Uterus (tissue), 4 donors: ENCODE measurements around the gene IPO13. TPM values are rescaled to one million over a fixed set of nuclear protein-coding genes. Genes with fewer than 3 reads are reported as not detected.
A peak's percentile ranks its signal among the peaks of the same experiment; 100 is the strongest.

Source experiments
- DNase-seq, 2 donors: peaks; one replicate each; pipeline ENCODE4 v3.0.0-alpha.2; 2019 to 2020
- H3K27ac ChIP-seq, 2 donors: fragments of 200-600 bp; sonication (generic); 1 replicate in 1 of 2; 2 replicates in 1 of 2; pipeline ENCODE4 v1.5.1; 2016 to 2018
- H3K27me3 ChIP-seq, 2 donors: fragments of 200-600 bp; sonication (generic); one replicate each; pipeline ENCODE4 v1.5.1; 2018 to 2019; ENCODE audit warnings: control low read depth in 1 of 2
- H3K36me3 ChIP-seq, 2 donors: fragments of 200-600 bp; sonication (generic); one replicate each; pipeline ENCODE4 v1.5.1; 2019; ENCODE audit warnings: control low read depth in 1 of 2
- H3K4me1 ChIP-seq, 2 donors: fragments of 200-600 bp; sonication (generic); one replicate each; pipeline ENCODE4 v1.5.1; 2018 to 2019; ENCODE audit warnings: control low read depth in 1 of 2
- H3K4me3 ChIP-seq, 2 donors: fragments of 200-600 bp; sonication (generic); 1 replicate in 1 of 2; 2 replicates in 1 of 2; pipeline ENCODE4 v1.5.1; 2018 to 2019; ENCODE audit warnings: mild to moderate bottlenecking in 1 of 2
- H3K9me3 ChIP-seq, 2 donors: fragments of 200-600 bp; sonication (generic); one replicate each; pipeline ENCODE4 v1.5.1; 2019; ENCODE audit warnings: control low read depth in 1 of 2
- POLR2A ChIP-seq, 2 donors: fragments of 450-650 bp; IDR thresholded peaks; one replicate each; pipeline ENCODE4 v1.6.1; 2016; ENCODE audit warnings: antibody characterized with exemption in 2 of 2, mild to moderate bottlenecking in 1 of 2, moderate library complexity in 1 of 2
- intact Hi-C: fragments of 100-400 bp; cut with DNase I; formaldehyde crosslinking; loops from one replicate; pipeline ENCODE4 v1.15.1; 2023; ENCODE audit warnings: low total_unique reads
- total RNA-seq, 4 donors: library from RNA; depleted of rRNA in 3 of 4; stranded (reverse); fragments of >200 nt in 3 of 4; gene quantifications; one replicate each; pipeline versions ENCODE4 v1.1.0 to v1.2.4, GENCODE V29; 2014 to 2023
- TF ChIP-seq, protein P1 (sequence below), 4 experiments: fragments of 200-600 bp in 2 of 4; fragments of 450-650 bp in 2 of 4; sonication (generic) in 2 of 4; IDR thresholded peaks; one replicate each; pipeline ENCODE4 v1.5.1; 2016 to 2019; ENCODE audit warnings: antibody characterized with exemption in 4 of 4, mild to moderate bottlenecking in 2 of 4, moderate library complexity in 1 of 4
- donor health status: DM: yes; HTN: yes; CAD: no.

Gene IPO13
- total RNA-seq, 4 donors from 2014 or later = 6.9 to 26.7 (median 18.0) TPM

DNA sequence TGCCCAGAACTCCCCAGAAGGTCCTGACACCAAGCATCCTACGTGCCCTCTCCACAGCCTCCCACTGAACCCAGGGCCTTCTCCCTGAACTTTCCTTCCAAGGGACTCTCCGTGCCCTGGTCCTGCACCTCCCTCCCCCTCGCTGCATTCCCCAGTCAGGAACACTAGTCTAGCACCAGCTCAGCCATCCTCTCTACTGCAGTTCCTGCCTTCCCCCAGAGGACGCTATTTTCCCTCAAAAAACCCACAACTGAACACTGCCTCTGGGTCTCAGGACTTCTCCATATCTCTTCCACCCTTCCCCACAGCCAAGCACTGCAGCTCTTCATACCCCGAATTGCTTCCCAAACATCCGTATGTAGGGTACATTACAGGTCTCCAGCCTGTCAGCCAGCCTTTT is 25.7 kb upstream of the IPO13 start:
- H3K4me1 ChIP-seq = no peaks in the 10 kb centered on the region
- TF ChIP-seq, protein P1, sequence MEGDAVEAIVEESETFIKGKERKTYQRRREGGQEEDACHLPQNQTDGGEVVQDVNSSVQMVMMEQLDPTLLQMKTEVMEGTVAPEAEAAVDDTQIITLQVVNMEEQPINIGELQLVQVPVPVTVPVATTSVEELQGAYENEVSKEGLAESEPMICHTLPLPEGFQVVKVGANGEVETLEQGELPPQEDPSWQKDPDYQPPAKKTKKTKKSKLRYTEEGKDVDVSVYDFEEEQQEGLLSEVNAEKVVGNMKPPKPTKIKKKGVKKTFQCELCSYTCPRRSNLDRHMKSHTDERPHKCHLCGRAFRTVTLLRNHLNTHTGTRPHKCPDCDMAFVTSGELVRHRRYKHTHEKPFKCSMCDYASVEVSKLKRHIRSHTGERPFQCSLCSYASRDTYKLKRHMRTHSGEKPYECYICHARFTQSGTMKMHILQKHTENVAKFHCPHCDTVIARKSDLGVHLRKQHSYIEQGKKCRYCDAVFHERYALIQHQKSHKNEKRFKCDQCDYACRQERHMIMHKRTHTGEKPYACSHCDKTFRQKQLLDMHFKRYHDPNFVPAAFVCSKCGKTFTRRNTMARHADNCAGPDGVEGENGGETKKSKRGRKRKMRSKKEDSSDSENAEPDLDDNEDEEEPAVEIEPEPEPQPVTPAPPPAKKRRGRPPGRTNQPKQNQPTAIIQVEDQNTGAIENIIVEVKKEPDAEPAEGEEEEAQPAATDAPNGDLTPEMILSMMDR (IDR thresholded peaks at IDR 0.05) = no peak
- TF ChIP-seq POLR2A (IDR thresholded peaks at IDR 0.05) = no peak
- DNase-seq = no peak
- no peaks in the 10 kb centered on the region for H3K36me3 ChIP-seq
- intact Hi-C loops = no loop called here
- no peaks in the 10 kb centered on the region for H3K27me3 ChIP-seq
- no peak overlapping the region for H3K27ac ChIP-seq
- no peaks in the 10 kb centered on the region for H3K9me3 ChIP-seq
- H3K4me3 ChIP-seq = no peak overlapping the region

- no peak for DNase-seq
- H3K27ac ChIP-seq = no peak overlapping the region
- TF ChIP-seq POLR2A (IDR thresholded peaks at IDR 0.05) = no peak
- TF ChIP-seq, protein P1 (IDR thresholded peaks at IDR 0.05) = no peak
- H3K4me3 ChIP-seq = no peak overlapping the region
- H3K4me1 ChIP-seq = no peaks in the 10 kb centered on the region
- H3K27me3 ChIP-seq = no peaks in the 10 kb centered on the region
- intact Hi-C loops = no loop called here
- H3K36me3 ChIP-seq = no peaks in the 10 kb centered on the region
- no peaks in the 10 kb centered on the region for H3K9me3 ChIP-seq
These were observed 22.2 kb upstream of the IPO13 start for GRCh38 chr1:43924516-43924915.

DNA sequence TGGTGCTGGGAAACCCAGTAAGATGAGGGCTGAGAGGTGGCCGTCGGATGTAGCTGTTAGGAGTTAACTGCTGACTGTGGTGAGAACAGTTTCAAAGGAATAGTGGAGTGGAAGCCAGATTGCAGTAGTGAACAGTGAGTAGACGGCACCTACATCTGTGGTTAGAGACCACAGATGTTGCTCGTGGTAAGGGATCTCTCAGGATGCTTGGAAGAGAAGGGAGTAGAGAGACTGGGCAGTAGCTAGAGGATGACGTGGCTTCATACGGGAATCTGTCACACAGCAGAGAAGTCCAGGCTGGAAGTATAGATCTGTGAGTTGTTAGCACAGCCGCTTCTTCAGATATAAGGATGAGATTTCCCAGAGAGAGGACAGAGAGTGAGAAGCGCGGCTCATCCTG is 20.9 kb upstream of the IPO13 start:
- H3K4me3 ChIP-seq = no peak overlapping the region
- no peak for DNase-seq
- no peaks in the 10 kb centered on the region for H3K36me3 ChIP-seq
- intact Hi-C loops = no loop called here
- no peaks in the 10 kb centered on the region for H3K27me3 ChIP-seq
- no peaks in the 10 kb centered on the region for H3K4me1 ChIP-seq
- H3K27ac ChIP-seq = no peak overlapping the region
- H3K9me3 ChIP-seq = no peaks in the 10 kb centered on the region
- no peak for TF ChIP-seq POLR2A (IDR thresholded peaks at IDR 0.05)
- TF ChIP-seq, protein P1 (IDR thresholded peaks at IDR 0.05) = no peak

- no peak for TF ChIP-seq POLR2A (IDR thresholded peaks at IDR 0.05)
- TF ChIP-seq, protein P1 (IDR thresholded peaks at IDR 0.05) = peak in 1 of 4 experiments; percentile 12
- intact Hi-C loops = no loop called here
- Histone ChIP-seq H3K9me3 (no peaks in the 10 kb centered on the region), H3K4me3 (no peak overlapping the region), H3K27ac (no peak overlapping the region), H3K4me1 (peaks cover 0 to 11% of the 10 kb centered on the region in 2 donors), H3K36me3 (no peaks in the 10 kb centered on the region), H3K27me3 (no peaks in the 10 kb centered on the region)
- no peak for DNase-seq
These were observed 16.4 kb upstream of the IPO13 start for GRCh38 chr1:43930168-43930948.

GRCh38 chr1:43930949-43931275 is 15.8 kb upstream of the IPO13 start:
- no peaks in the 10 kb centered on the region for H3K36me3 ChIP-seq
- no peak overlapping the region for H3K4me3 ChIP-seq
- no peaks in the 10 kb centered on the region for H3K27me3 ChIP-seq
- TF ChIP-seq, protein P1 (IDR thresholded peaks at IDR 0.05) = no peak
- TF ChIP-seq POLR2A (IDR thresholded peaks at IDR 0.05) = no peak
- H3K9me3 ChIP-seq = no peaks in the 10 kb centered on the region
- intact Hi-C loops = no loop called here
- no peak overlapping the region for H3K27ac ChIP-seq
- H3K4me1 ChIP-seq = peaks cover 0 to 11% of the 10 kb centered on the region in 2 donors
- no peak for DNase-seq
